Esophagus squamous epithelium (tissue), 5 donors: Measurements from ENCODE around the gene RERE. TPM values are rescaled to one million over a fixed set of nuclear protein-coding genes. Genes with fewer than 3 reads are reported as not detected.

Source experiments
- DNase-seq: peaks from one replicate; lab custom pipeline; 2025; lab: John Stamatoyannopoulos, UW
- H3K27ac ChIP-seq, 4 donors: fragments of 200-600 bp; sonication (generic); one replicate each; pipeline ENCODE4 v1.5.1; 2016 to 2019; ENCODE audit warnings: mild to moderate bottlenecking in 1 of 4
- H3K27me3 ChIP-seq, 4 donors: fragments of 200-600 bp; sonication (generic); 1 replicate in 3 of 4; 2 replicates in 1 of 4; pipeline versions ENCODE4 v1.5.1 to v1.6.0; 2017 to 2021; ENCODE audit warnings: antibody characterized with exemption in 1 of 4
- H3K36me3 ChIP-seq, 3 donors: fragments of 200-600 bp; sonication (generic); one replicate each; pipeline ENCODE4 v1.5.1; 2016 to 2019
- H3K4me1 ChIP-seq, 3 donors: fragments of 200-600 bp; sonication (generic); one replicate each; pipeline ENCODE4 v1.5.1; 2017 to 2019
- H3K4me3 ChIP-seq, 4 donors: fragments of 200-600 bp; sonication (generic); 1 replicate in 3 of 4; 2 replicates in 1 of 4; pipeline ENCODE4 v1.5.1; 2016 to 2019; ENCODE audit warnings: mild to moderate bottlenecking in 2 of 4, moderate library complexity in 1 of 4
- H3K9me3 ChIP-seq, 3 donors: fragments of 200-600 bp; sonication (generic); one replicate each; pipeline ENCODE4 v1.5.1; 2016 to 2019
- CTCF ChIP-seq, 6 experiments: fragments of 450-650 bp in 4 of 6; fragments of 200-600 bp in 2 of 6; sonication (generic) in 2 of 6; IDR thresholded peaks; one replicate each; pipeline ENCODE4 v1.5.1; 2016 to 2019; ENCODE audit warnings: antibody characterized with exemption in 6 of 6, mild to moderate bottlenecking in 4 of 6, moderate library complexity in 4 of 6
- POLR2A ChIP-seq, 4 donors: fragments of 450-650 bp; IDR thresholded peaks; one replicate each; pipeline ENCODE4 v1.6.1; 2017; ENCODE audit warnings: antibody characterized with exemption in 4 of 4, mild to moderate bottlenecking in 4 of 4, moderate library complexity in 3 of 4
- WGBS, 2 donors: methylation state at CpG; one replicate each; pipeline ENCODE4 v1.1.5; 2018; 5-methylcytosine and 5-hydroxymethylcytosine counted together
- intact Hi-C: fragments of 100-400 bp; cut with DNase I; formaldehyde crosslinking; loops from one replicate; pipeline ENCODE4 v1.15.0; 2022
- total RNA-seq, 4 donors: library from RNA; depleted of rRNA; stranded (reverse); fragments of >200 nt; gene quantifications; one replicate each; pipeline ENCODE4 v1.1.0, GENCODE V29; 2016
- donor health status: DM: yes; HTN: yes; CAD: no.

RERE gene
- total RNA-seq, 4 donors from 2014 or later, result 27.5 to 56.6 (median 32.1) TPM

- WGBS, 2 donors, result 60 to 66% methylated on average over 5 of the region's 5 CpGs
- intact Hi-C loops, result no loop called here
Measured at GRCh38 chr1:8602471-8603219, 214.8 kb downstream of the RERE start.

GRCh38 chr1:8600336-8600735, 217.1 kb downstream of the RERE start:
- Histone ChIP-seq H3K27ac (peak overlapping the region in 1 of 4 donors; percentile 16), H3K27me3 (no peaks in the 10 kb centered on the region), H3K4me3 (no peak overlapping the region), H3K9me3 (no peaks in the 10 kb centered on the region), H3K4me1 (peaks cover 0 to 44% (median 2%) of the 10 kb centered on the region in 3 donors), H3K36me3 (peaks cover 0 to 5% (median 0%) of the 10 kb centered on the region in 3 donors)
- WGBS, 2 donors, result 70 to 76% methylated on average over 1 of the region's 1 CpG
- TF ChIP-seq CTCF (IDR thresholded peaks at IDR 0.05) (no peak), POLR2A (IDR thresholded peaks at IDR 0.05) (no peak)
- no peak for DNase-seq
- intact Hi-C loops, result no loop called here

More at GRCh38 chr1:8602471-8603219, 214.8 kb downstream of the RERE start:
- Histone ChIP-seq H3K27ac (no peak overlapping the region), H3K27me3 (no peaks in the 10 kb centered on the region), H3K9me3 (no peaks in the 10 kb centered on the region), H3K36me3 (peaks cover 0 to 5% (median 0%) of the 10 kb centered on the region in 3 donors), H3K4me1 (peaks cover 0 to 27% (median 2%) of the 10 kb centered on the region in 3 donors), H3K4me3 (no peak overlapping the region)
- TF ChIP-seq POLR2A (IDR thresholded peaks at IDR 0.05) (no peak), CTCF (IDR thresholded peaks at IDR 0.05) (no peak)
- DNase-seq, result no peak

GRCh38 chr1:8599646-8600212, 217.7 kb downstream of the RERE start:
- H3K4me3 ChIP-seq, result no peak overlapping the region
- no peaks in the 10 kb centered on the region for H3K27me3 ChIP-seq
- peaks cover 0 to 44% (median 2%) of the 10 kb centered on the region in 3 donors for H3K4me1 ChIP-seq
- peaks cover 0 to 5% (median 0%) of the 10 kb centered on the region in 3 donors for H3K36me3 ChIP-seq
- no peak for DNase-seq
- no peak for TF ChIP-seq POLR2A (IDR thresholded peaks at IDR 0.05)
- no peak for TF ChIP-seq CTCF (IDR thresholded peaks at IDR 0.05)
- peak overlapping the region in 1 of 4 donors; percentile 16 for H3K27ac ChIP-seq
- intact Hi-C loops, result no loop called here
- no peaks in the 10 kb centered on the region for H3K9me3 ChIP-seq
- WGBS, 2 donors, result 84 to 89% methylated on average over 6 of the region's 6 CpGs

GRCh38 chr1:8598783-8599182, 218.7 kb downstream of the RERE start:
- no peak for DNase-seq
- TF ChIP-seq CTCF (IDR thresholded peaks at IDR 0.05), result no peak
- TF ChIP-seq POLR2A (IDR thresholded peaks at IDR 0.05), result no peak
- Histone ChIP-seq H3K9me3 (no peaks in the 10 kb centered on the region), H3K27me3 (no peaks in the 10 kb centered on the region), H3K4me3 (no peak overlapping the region), H3K36me3 (peaks cover 0 to 5% (median 0%) of the 10 kb centered on the region in 3 donors), H3K27ac (peak overlapping the region in 3 of 4 donors; percentile 27 to 78 (median 64)), H3K4me1 (peaks cover 0 to 44% (median 2%) of the 10 kb centered on the region in 3 donors)
- 60 to 71% methylated on average over 1 to 4 of the region's 4 CpGs for WGBS, 2 donors
- intact Hi-C loops, result no loop called here
